Measurements from ENCODE around the gene CPN2. TPM values are rescaled to one million over a fixed set of nuclear protein-coding genes. Genes with fewer than 3 reads are reported as not detected.

CPN2 gene
- polyA plus RNA-seq, 1 donor from 2014 or later = not detected

DNA sequence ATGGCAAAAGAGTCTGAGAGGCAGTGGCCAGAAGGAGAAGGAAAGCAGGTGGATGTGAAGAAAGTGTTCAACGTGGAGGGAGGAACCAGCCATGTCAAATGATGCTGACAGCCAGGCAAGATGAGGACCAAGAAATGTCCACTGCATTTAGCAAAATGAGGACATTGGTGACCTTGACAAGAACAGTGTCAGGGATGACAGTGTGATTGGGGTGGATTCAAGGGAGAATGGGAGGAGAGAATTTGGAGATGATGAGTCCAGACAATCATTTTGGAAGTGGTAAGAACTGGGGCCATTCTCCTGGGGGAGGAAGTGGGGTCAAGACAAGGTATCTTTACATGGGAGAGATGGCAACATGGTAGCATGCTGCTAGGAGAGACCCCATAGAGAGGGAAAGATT is 47.4 kb downstream of the CPN2 start:
- no peak overlapping the region for H3K9ac ChIP-seq (ENCODE audit: low read length)
- no peaks in the 10 kb centered on the region for H4K20me1 ChIP-seq (ENCODE audit: insufficient read depth)
- H3K9me2 ChIP-seq (ENCODE audit: insufficient read depth, low read length) = no peaks in the 10 kb centered on the region
- no peak overlapping the region for H3K27ac ChIP-seq (ENCODE audit: low read length)
- H3K4me2 ChIP-seq (ENCODE audit: low read length) = no peak overlapping the region
- TF ChIP-seq TAF1 (IDR thresholded peaks at IDR 0.05; ENCODE audit: low read depth) = no peak
- no peak for TF ChIP-seq POLR2AphosphoS5 (IDR thresholded peaks at IDR 0.05)
- no peak for TF ChIP-seq RAD21 (conservative IDR thresholded peaks at IDR 0.05)
- no peak for TF ChIP-seq MXI1 (conservative IDR thresholded peaks at IDR 0.05; ENCODE audit: poor library complexity, severe bottlenecking)
- TF ChIP-seq SMC3 (conservative IDR thresholded peaks at IDR 0.05; ENCODE audit: poor library complexity) = no peak
- TF ChIP-seq, protein P1, sequence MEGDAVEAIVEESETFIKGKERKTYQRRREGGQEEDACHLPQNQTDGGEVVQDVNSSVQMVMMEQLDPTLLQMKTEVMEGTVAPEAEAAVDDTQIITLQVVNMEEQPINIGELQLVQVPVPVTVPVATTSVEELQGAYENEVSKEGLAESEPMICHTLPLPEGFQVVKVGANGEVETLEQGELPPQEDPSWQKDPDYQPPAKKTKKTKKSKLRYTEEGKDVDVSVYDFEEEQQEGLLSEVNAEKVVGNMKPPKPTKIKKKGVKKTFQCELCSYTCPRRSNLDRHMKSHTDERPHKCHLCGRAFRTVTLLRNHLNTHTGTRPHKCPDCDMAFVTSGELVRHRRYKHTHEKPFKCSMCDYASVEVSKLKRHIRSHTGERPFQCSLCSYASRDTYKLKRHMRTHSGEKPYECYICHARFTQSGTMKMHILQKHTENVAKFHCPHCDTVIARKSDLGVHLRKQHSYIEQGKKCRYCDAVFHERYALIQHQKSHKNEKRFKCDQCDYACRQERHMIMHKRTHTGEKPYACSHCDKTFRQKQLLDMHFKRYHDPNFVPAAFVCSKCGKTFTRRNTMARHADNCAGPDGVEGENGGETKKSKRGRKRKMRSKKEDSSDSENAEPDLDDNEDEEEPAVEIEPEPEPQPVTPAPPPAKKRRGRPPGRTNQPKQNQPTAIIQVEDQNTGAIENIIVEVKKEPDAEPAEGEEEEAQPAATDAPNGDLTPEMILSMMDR (IDR thresholded peaks at IDR 0.05; ENCODE audit: poor library complexity, severe bottlenecking) = no peak
- TF ChIP-seq EZH2 (IDR thresholded peaks at IDR 0.05; ENCODE audit: borderline replicate concordance, insufficient read depth, low read length, poor library complexity, severe bottlenecking) = no peak
- no peak for TF ChIP-seq EP300 (conservative IDR thresholded peaks at IDR 0.05; ENCODE audit: poor library complexity, severe bottlenecking)
- TF ChIP-seq, protein P2, sequence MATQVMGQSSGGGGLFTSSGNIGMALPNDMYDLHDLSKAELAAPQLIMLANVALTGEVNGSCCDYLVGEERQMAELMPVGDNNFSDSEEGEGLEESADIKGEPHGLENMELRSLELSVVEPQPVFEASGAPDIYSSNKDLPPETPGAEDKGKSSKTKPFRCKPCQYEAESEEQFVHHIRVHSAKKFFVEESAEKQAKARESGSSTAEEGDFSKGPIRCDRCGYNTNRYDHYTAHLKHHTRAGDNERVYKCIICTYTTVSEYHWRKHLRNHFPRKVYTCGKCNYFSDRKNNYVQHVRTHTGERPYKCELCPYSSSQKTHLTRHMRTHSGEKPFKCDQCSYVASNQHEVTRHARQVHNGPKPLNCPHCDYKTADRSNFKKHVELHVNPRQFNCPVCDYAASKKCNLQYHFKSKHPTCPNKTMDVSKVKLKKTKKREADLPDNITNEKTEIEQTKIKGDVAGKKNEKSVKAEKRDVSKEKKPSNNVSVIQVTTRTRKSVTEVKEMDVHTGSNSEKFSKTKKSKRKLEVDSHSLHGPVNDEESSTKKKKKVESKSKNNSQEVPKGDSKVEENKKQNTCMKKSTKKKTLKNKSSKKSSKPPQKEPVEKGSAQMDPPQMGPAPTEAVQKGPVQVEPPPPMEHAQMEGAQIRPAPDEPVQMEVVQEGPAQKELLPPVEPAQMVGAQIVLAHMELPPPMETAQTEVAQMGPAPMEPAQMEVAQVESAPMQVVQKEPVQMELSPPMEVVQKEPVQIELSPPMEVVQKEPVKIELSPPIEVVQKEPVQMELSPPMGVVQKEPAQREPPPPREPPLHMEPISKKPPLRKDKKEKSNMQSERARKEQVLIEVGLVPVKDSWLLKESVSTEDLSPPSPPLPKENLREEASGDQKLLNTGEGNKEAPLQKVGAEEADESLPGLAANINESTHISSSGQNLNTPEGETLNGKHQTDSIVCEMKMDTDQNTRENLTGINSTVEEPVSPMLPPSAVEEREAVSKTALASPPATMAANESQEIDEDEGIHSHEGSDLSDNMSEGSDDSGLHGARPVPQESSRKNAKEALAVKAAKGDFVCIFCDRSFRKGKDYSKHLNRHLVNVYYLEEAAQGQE (IDR thresholded peaks at IDR 0.05; ENCODE audit: borderline replicate concordance) = no peak
- H2AFZ ChIP-seq (ENCODE audit: low read depth, low read length) = no peak overlapping the region
- no peak overlapping the region for H3K4me3 ChIP-seq (ENCODE audit: low read length)
- H3K79me2 ChIP-seq (replicated peaks; ENCODE audit: insufficient read depth, low read length) = no peaks in the 10 kb centered on the region
- no peaks in the 10 kb centered on the region for H3K9me3 ChIP-seq (ENCODE audit: low read length)
- H3F3A ChIP-seq (ENCODE audit: insufficient read depth, low read length, poor library complexity, severe bottlenecking) = no peaks in the 10 kb centered on the region
- H3K27me3 ChIP-seq (ENCODE audit: insufficient read depth, low read depth, low read length) = peaks cover 14% of the 10 kb centered on the region
- H3K36me3 ChIP-seq (ENCODE audit: insufficient read depth, low read length) = no peaks in the 10 kb centered on the region

DNA sequence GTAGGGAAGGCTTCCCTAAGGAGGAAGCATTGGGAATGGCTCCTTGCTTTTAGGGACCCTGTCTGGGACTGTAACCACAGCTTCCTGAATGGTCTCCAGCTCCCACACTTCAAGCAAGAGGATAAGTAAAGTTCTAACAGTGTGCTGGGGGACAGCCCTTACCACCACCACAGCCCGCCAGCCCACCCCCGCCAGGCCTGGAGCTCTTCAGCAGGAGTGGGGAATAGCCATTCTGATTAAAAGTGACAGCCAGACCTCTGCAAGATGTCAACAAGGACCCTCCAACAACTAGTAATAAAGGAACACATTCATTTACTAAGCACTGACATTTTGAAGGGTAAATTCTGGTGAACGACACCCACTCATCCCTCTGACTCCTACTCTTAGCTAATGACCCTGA is 49.4 kb downstream of the CPN2 start:
- no peaks in the 10 kb centered on the region for H3K79me2 ChIP-seq (replicated peaks; ENCODE audit: insufficient read depth, low read length)
- no peak overlapping the region for H3K4me2 ChIP-seq (ENCODE audit: low read length)
- no peak overlapping the region for H3K4me3 ChIP-seq (ENCODE audit: low read length)
- H2AFZ ChIP-seq (ENCODE audit: low read depth, low read length) = no peak overlapping the region
- H3K27me3 ChIP-seq (ENCODE audit: insufficient read depth, low read depth, low read length) = peaks cover 21% of the 10 kb centered on the region
- H3K36me3 ChIP-seq (ENCODE audit: insufficient read depth, low read length) = no peaks in the 10 kb centered on the region
- H4K20me1 ChIP-seq (ENCODE audit: insufficient read depth) = no peaks in the 10 kb centered on the region
- H3K9me3 ChIP-seq (ENCODE audit: low read length) = no peaks in the 10 kb centered on the region
- no peaks in the 10 kb centered on the region for H3K9me2 ChIP-seq (ENCODE audit: insufficient read depth, low read length)
- TF ChIP-seq SMC3 (conservative IDR thresholded peaks at IDR 0.05; ENCODE audit: poor library complexity) = no peak
- TF ChIP-seq, protein P2 (IDR thresholded peaks at IDR 0.05; ENCODE audit: borderline replicate concordance) = no peak
- no peak for TF ChIP-seq RAD21 (conservative IDR thresholded peaks at IDR 0.05)
- TF ChIP-seq EZH2 (IDR thresholded peaks at IDR 0.05; ENCODE audit: borderline replicate concordance, insufficient read depth, low read length, poor library complexity, severe bottlenecking) = no peak
- TF ChIP-seq, protein P1 (IDR thresholded peaks at IDR 0.05; ENCODE audit: poor library complexity, severe bottlenecking) = no peak
- TF ChIP-seq MXI1 (conservative IDR thresholded peaks at IDR 0.05; ENCODE audit: poor library complexity, severe bottlenecking) = no peak
- TF ChIP-seq TAF1 (IDR thresholded peaks at IDR 0.05; ENCODE audit: low read depth) = no peak
- no peak for TF ChIP-seq POLR2AphosphoS5 (IDR thresholded peaks at IDR 0.05)
- TF ChIP-seq EP300 (conservative IDR thresholded peaks at IDR 0.05; ENCODE audit: poor library complexity, severe bottlenecking) = no peak
- no peak overlapping the region for H3K27ac ChIP-seq (ENCODE audit: low read length)
- H3K9ac ChIP-seq (ENCODE audit: low read length) = no peak overlapping the region
- H3F3A ChIP-seq (ENCODE audit: insufficient read depth, low read length, poor library complexity, severe bottlenecking) = no peaks in the 10 kb centered on the region
